ENCODE measurements around the gene BOC. TPM values are rescaled to one million over a fixed set of nuclear protein-coding genes. Genes with fewer than 3 reads are reported as not detected.
A peak's percentile ranks its signal among the peaks of the same experiment; 100 is the strongest.

The BOC gene
- total and polyA plus RNA-seq, 4 donors: 2.9 to 21.9 (median 6.4) TPM

DNA sequence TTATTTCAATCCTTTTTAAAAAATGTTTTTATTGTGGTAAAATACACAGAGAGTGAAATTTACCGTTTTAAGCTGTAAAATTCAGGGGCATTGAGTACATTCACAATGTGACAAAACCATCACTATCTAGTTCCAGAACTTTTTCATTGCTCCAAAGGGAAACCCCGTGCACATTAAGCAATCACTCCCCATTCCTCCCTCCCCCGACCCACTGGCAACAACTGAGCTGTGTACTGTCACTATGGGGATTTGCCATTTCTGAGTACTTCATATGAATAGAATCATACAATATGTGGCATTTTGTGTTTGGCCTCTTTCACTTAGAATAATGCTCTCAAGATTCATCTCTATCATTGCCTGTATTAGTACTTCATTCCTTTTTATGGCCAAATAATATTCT is 45.5 kb upstream of the BOC start:
- WGBS, 2 donors: 78 to 81% methylated on average over 3 of the region's 3 CpGs
- H3K27me3 ChIP-seq (ENCODE audit: control insufficient read depth in 3 of 3, insufficient read depth in 3 of 3, low read length in 2 of 3): no peaks in the 10 kb centered on the region
- ATAC-seq (ENCODE audit: insufficient read depth, low FRiP score) (no peak), DNase-seq (peak; percentile 36 to 70 (median 59))
- peaks cover 0 to 48% (median 20%) of the 10 kb centered on the region in 5 donors for H3K4me1 ChIP-seq (ENCODE audit: control insufficient read depth in 5 of 5, insufficient read depth in 5 of 5, low read length in 5 of 5)
- TF ChIP-seq, protein P1, sequence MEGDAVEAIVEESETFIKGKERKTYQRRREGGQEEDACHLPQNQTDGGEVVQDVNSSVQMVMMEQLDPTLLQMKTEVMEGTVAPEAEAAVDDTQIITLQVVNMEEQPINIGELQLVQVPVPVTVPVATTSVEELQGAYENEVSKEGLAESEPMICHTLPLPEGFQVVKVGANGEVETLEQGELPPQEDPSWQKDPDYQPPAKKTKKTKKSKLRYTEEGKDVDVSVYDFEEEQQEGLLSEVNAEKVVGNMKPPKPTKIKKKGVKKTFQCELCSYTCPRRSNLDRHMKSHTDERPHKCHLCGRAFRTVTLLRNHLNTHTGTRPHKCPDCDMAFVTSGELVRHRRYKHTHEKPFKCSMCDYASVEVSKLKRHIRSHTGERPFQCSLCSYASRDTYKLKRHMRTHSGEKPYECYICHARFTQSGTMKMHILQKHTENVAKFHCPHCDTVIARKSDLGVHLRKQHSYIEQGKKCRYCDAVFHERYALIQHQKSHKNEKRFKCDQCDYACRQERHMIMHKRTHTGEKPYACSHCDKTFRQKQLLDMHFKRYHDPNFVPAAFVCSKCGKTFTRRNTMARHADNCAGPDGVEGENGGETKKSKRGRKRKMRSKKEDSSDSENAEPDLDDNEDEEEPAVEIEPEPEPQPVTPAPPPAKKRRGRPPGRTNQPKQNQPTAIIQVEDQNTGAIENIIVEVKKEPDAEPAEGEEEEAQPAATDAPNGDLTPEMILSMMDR (IDR thresholded peaks at IDR 0.05; ENCODE audit: control extremely low read depth, extremely low read depth): no peak
- H3K9ac ChIP-seq (ENCODE audit: insufficient read depth in 1 of 2, low read length in 2 of 2): no peak overlapping the region
- H3K4me3 ChIP-seq: no peak overlapping the region
- H3K27ac ChIP-seq (ENCODE audit: low read depth in 1 of 2, low read length in 1 of 2): no peak overlapping the region
- H3K9me3 ChIP-seq (ENCODE audit: control insufficient read depth in 4 of 4, insufficient read depth in 3 of 4, low read length in 3 of 4): no peaks in the 10 kb centered on the region
- no peaks in the 10 kb centered on the region for H3K36me3 ChIP-seq (ENCODE audit: control insufficient read depth in 4 of 4, insufficient read depth in 4 of 4, low read length in 4 of 4)

DNA sequence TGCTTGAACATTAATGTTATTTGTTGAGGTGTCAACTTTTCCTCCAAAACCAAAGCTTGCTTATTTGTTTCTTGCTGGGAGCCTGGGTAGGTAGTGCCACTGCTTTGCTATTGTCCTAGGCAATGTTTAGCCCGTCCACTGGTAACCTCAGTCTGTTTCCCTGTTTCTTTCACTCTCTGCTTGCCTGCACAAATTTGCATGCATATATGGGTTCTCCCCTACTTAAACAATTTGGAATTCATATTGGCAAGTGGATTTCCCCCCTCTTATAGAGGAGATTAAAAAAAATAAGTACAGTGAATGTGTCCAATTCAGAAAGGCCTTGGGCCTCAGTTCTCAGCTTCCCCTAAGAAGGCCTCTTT is 45.0 kb upstream of the BOC start:
- TF ChIP-seq, protein P1 (IDR thresholded peaks at IDR 0.05; ENCODE audit: control extremely low read depth, extremely low read depth): no peak
- 92% methylated on average over 1 of the region's 1 CpG for WGBS, 2 donors
- Histone ChIP-seq H3K4me3 (no peak overlapping the region), H3K27ac (ENCODE audit: low read depth in 1 of 2, low read length in 1 of 2) (no peak overlapping the region), H3K4me1 (ENCODE audit: control insufficient read depth in 5 of 5, insufficient read depth in 5 of 5, low read length in 5 of 5) (peaks cover 0 to 48% (median 20%) of the 10 kb centered on the region in 5 donors), H3K27me3 (ENCODE audit: control insufficient read depth in 3 of 3, insufficient read depth in 3 of 3, low read length in 2 of 3) (no peaks in the 10 kb centered on the region), H3K36me3 (ENCODE audit: control insufficient read depth in 4 of 4, insufficient read depth in 4 of 4, low read length in 4 of 4) (no peaks in the 10 kb centered on the region), H3K9me3 (ENCODE audit: control insufficient read depth in 4 of 4, insufficient read depth in 3 of 4, low read length in 3 of 4) (no peaks in the 10 kb centered on the region), H3K9ac (ENCODE audit: insufficient read depth in 1 of 2, low read length in 2 of 2) (peak overlapping the region in 1 of 2 donors; percentile 45)
- DNase-seq (no peak), ATAC-seq (ENCODE audit: insufficient read depth, low FRiP score) (no peak)

DNA sequence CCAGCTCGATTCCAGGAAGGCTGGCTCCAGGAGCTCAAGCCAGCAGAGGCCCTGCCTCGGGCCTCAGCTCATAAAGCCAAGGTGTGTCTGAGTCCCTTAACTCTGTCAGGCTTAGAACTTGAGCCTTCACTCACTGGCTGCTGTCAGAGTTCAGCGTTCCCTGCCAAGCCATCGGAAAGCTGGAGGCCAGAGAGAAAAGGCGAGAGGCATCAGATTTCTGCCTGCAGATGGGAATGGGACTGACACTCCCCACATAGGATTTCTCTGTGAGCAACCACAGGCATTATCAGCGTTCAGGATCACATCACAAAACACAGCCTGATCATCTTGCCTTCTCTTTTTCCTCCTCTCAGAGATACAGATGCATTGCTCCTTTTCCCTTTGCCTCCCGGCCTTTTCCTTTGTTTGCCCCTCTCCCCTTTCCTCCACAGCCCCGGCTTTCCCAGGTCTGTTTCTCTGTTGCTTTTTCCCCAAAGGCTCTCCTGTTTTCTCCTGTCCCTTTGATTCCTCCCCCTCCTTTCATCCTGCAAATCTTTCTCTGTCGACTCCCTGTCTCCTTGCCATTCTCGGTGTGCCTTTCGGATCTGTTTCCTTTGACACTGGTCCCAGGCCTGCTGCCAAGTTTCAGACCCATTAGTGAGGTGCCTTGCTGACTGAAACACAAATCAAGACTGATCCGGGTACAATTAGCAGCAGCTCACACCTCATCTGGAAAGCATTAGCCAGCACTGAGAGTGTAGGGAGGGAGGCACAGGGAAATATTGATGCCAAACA is 44.5 kb upstream of the BOC start:
- Histone ChIP-seq H3K27me3 (ENCODE audit: control insufficient read depth in 3 of 3, insufficient read depth in 3 of 3, low read length in 2 of 3) (no peaks in the 10 kb centered on the region), H3K27ac (ENCODE audit: low read depth in 1 of 2, low read length in 1 of 2) (no peak overlapping the region), H3K9me3 (ENCODE audit: control insufficient read depth in 4 of 4, insufficient read depth in 3 of 4, low read length in 3 of 4) (no peaks in the 10 kb centered on the region), H3K9ac (ENCODE audit: insufficient read depth in 1 of 2, low read length in 2 of 2) (peak overlapping the region in 1 of 2 donors; percentile 45), H3K4me1 (ENCODE audit: control insufficient read depth in 5 of 5, insufficient read depth in 5 of 5, low read length in 5 of 5) (peaks cover 0 to 48% (median 20%) of the 10 kb centered on the region in 5 donors), H3K36me3 (ENCODE audit: control insufficient read depth in 4 of 4, insufficient read depth in 4 of 4, low read length in 4 of 4) (no peaks in the 10 kb centered on the region), H3K4me3 (no peak overlapping the region)
- 48 to 66% methylated on average over 12 of the region's 12 CpGs for WGBS, 2 donors
- ATAC-seq (ENCODE audit: insufficient read depth, low FRiP score) (no peak), DNase-seq (peak; percentile 86 to 96 (median 93))
- TF ChIP-seq, protein P1 (IDR thresholded peaks at IDR 0.05; ENCODE audit: control extremely low read depth, extremely low read depth): no peak

Measured in lung (tissue), 12 donors.